Measurements from ENCODE around the gene ITGB1. TPM values are rescaled to one million over a fixed set of nuclear protein-coding genes. Genes with fewer than 3 reads are reported as not detected.

Gene ITGB1
- total and polyA plus RNA-seq, 9 of the 15 experiments (the other 6 are each of a cell fraction or from before 2014, with no cell fraction given), result 40.2 to 194 (median 155) TPM

- TF ChIP-seq TRIM24 (IDR thresholded peaks at IDR 0.05), result peak; percentile 14 to 28; a peak in 1 of 4 replicates
- TF ChIP-seq, protein P1, sequence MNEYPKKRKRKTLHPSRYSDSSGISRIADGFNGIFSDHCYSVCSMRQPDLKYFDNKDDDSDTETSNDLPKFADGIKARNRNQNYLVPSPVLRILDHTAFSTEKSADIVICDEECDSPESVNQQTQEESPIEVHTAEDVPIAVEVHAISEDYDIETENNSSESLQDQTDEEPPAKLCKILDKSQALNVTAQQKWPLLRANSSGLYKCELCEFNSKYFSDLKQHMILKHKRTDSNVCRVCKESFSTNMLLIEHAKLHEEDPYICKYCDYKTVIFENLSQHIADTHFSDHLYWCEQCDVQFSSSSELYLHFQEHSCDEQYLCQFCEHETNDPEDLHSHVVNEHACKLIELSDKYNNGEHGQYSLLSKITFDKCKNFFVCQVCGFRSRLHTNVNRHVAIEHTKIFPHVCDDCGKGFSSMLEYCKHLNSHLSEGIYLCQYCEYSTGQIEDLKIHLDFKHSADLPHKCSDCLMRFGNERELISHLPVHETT (CRISPR knock-in tag; conservative IDR thresholded peaks at IDR 0.05 in 1 of 2, IDR thresholded peaks at IDR 0.05 in 1 of 2), result peak in 1 of 2 experiments; percentile 53; a peak in 1 of 4 replicates
- TF ChIP-seq MXI1 (IDR thresholded peaks at IDR 0.05; ENCODE audit: low read depth, low read length), result no peak
- no peak for TF ChIP-seq NR2C2 (CRISPR knock-in tag; IDR thresholded peaks at IDR 0.05)
- TF ChIP-seq NR2C2 (tag; IDR thresholded peaks at IDR 0.05), result peak; percentile 88
- TF ChIP-seq ZNF197 (CRISPR knock-in tag; IDR thresholded peaks at IDR 0.05; ENCODE audit: low read depth), result no peak
- no peak for TF ChIP-seq E4F1 (CRISPR knock-in tag; IDR thresholded peaks at IDR 0.05; ENCODE audit: borderline replicate concordance)
- no peak for TF ChIP-seq ETS2 (tag; IDR thresholded peaks at IDR 0.05; ENCODE audit: borderline replicate concordance, poor library complexity, severe bottlenecking)
- TF ChIP-seq DIDO1 (tag; IDR thresholded peaks at IDR 0.05; ENCODE audit: low read depth), result no peak
- TF ChIP-seq RBBP5 (IDR thresholded peaks at IDR 0.05; ENCODE audit: borderline replicate concordance, insufficient read depth, low read length, poor library complexity, severe bottlenecking), result peak; percentile 15
- peak; percentile 71 for TF ChIP-seq FOXM1 (IDR thresholded peaks at IDR 0.05; ENCODE audit: low read depth)
- no peak for TF ChIP-seq FOXM1 (CRISPR knock-in tag; IDR thresholded peaks at IDR 0.05; ENCODE audit: low read depth)
- TF ChIP-seq CBX1 (IDR thresholded peaks at IDR 0.05; ENCODE audit: low read depth), result no peak
- TF ChIP-seq CBFB (CRISPR knock-in tag; IDR thresholded peaks at IDR 0.05), result no peak
- TF ChIP-seq SMAD1 (IDR thresholded peaks at IDR 0.05; ENCODE audit: low read depth, low read length, partially characterized antibody), result no peak
- peak; percentile 27 to 34 for TF ChIP-seq AFF1 (IDR thresholded peaks at IDR 0.05; ENCODE audit: low read depth in 1 of 2, partially characterized antibody in 2 of 2)
- TF ChIP-seq, protein P2, sequence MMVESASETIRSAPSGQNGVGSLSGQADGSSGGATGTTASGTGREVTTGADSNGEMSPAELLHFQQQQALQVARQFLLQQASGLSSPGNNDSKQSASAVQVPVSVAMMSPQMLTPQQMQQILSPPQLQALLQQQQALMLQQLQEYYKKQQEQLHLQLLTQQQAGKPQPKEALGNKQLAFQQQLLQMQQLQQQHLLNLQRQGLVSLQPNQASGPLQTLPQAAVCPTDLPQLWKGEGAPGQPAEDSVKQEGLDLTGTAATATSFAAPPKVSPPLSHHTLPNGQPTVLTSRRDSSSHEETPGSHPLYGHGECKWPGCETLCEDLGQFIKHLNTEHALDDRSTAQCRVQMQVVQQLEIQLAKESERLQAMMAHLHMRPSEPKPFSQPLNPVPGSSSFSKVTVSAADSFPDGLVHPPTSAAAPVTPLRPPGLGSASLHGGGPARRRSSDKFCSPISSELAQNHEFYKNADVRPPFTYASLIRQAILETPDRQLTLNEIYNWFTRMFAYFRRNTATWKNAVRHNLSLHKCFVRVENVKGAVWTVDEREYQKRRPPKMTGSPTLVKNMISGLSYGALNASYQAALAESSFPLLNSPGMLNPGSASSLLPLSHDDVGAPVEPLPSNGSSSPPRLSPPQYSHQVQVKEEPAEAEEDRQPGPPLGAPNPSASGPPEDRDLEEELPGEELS (CRISPR knock-in tag; IDR thresholded peaks at IDR 0.05; ENCODE audit: borderline replicate concordance), result no peak
Measured at GRCh38 chr10:32971536-32972091, 13.6 kb upstream of the ITGB1 start (continued).
